HFFc6 (cell line): ENCODE data around the gene SGIP1. TPM values are rescaled to one million over a fixed set of nuclear protein-coding genes. Genes with fewer than 3 reads are reported as not detected.

Source experiments
- DNase-seq: peaks from one replicate; pipeline ENCODE4 v3.0.0-alpha.2; 2018
- H3K27ac Mint-ChIP-seq: 2 replicates; pipeline ENCODE4 v1.8.0; 2020; ENCODE audit warnings: mild to moderate bottlenecking, mixed read lengths
- H3K27me3 Mint-ChIP-seq: 2 replicates; pipeline ENCODE4 v1.8.0; 2021; ENCODE audit warnings: mild to moderate bottlenecking, moderate library complexity, mixed read lengths; ENCODE audit not compliant: insufficient read depth
- H3K36me3 Mint-ChIP-seq: 2 replicates; pipeline ENCODE4 v1.8.0; 2021; ENCODE audit warnings: low read depth, mixed read lengths
- H3K4me1 Mint-ChIP-seq: 2 replicates; pipeline ENCODE4 v1.8.0; 2020; ENCODE audit warnings: low read depth, mixed read lengths
- H3K4me3 Mint-ChIP-seq: 2 replicates; pipeline ENCODE4 v1.8.0; 2020; ENCODE audit warnings: mild to moderate bottlenecking, moderate library complexity, mixed read lengths
- H3K9me3 Mint-ChIP-seq: 2 replicates; pipeline ENCODE4 v1.8.0; 2020; ENCODE audit warnings: mild to moderate bottlenecking, mixed read lengths
- total RNA-seq, 6 experiments: library from RNA; stranded (reverse); fragmentation: NEBNext Ultra II Directional; extraction: Animal tissue kit (Norgen Biotek cat#: 25700); gene quantifications; 2 replicates in 1 of 6; 3 replicates in 5 of 6; pipeline ENCODE4 v1.2.3, GENCODE V29; 2021
- TF ChIP-seq, protein P1 (sequence below): fragments of 200-600 bp; sonication (generic); IDR thresholded peaks from 2 replicates; pipeline ENCODE4 v1.5.0; 2021; ENCODE audit warnings: antibody characterized with exemption, mild to moderate bottlenecking

Gene SGIP1
- total RNA-seq, 6 experiments from 2014 or later, result 53.3 to 72.0 (median 57.9) TPM

- H3K27ac Mint-ChIP-seq, result no peak overlapping the region
- no peak overlapping the region for H3K4me3 Mint-ChIP-seq
- H3K4me1 Mint-ChIP-seq, result peaks cover 64% of the 10 kb centered on the region
Measured at GRCh38 chr1:66605419-66605997, 71.6 kb downstream of the SGIP1 start.

DNA sequence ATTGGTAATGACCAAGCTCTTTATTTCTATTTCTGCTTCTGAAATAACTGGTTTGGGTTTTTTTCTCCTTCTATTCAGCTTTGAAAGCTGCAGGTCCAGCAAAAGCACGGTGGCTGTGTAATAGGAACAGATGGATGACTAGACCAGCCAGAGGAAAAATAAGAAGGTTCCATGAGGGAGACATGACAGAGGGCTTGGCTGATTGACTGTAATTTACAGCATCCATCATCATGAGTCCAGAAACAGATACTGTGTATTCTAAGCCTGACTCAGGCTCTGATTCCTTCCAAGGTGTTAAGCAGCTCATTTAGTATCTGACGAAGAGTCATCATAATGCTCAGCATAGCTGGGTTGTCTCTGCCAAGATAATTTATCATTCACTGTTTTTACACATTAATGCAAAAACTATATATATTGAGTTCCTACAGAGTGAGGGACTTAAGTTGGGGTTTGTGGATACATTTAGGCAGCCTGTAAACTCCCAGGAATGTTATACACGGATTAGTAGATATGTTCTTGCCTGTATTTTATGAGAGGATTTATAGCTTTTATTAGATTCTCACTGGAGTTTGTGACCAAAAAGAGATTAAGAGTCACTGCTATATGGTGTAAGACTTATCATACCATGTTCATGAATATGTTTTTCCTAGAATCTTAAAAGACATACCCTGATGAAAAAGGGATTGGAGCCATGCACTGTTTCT, 72.6 kb downstream of the SGIP1 start:
- Mint-ChIP-seq H3K27me3 (peaks cover 3% of the 10 kb centered on the region; the same call in 1 of the 2 replicates), H3K27ac (peak overlapping the region; percentile 46), H3K4me3 (no peak overlapping the region), H3K9me3 (no peaks in the 10 kb centered on the region), H3K4me1 (peaks cover 59% of the 10 kb centered on the region), H3K36me3 (peaks cover 52% of the 10 kb centered on the region)
- DNase-seq, result no peak
- TF ChIP-seq, protein P1, sequence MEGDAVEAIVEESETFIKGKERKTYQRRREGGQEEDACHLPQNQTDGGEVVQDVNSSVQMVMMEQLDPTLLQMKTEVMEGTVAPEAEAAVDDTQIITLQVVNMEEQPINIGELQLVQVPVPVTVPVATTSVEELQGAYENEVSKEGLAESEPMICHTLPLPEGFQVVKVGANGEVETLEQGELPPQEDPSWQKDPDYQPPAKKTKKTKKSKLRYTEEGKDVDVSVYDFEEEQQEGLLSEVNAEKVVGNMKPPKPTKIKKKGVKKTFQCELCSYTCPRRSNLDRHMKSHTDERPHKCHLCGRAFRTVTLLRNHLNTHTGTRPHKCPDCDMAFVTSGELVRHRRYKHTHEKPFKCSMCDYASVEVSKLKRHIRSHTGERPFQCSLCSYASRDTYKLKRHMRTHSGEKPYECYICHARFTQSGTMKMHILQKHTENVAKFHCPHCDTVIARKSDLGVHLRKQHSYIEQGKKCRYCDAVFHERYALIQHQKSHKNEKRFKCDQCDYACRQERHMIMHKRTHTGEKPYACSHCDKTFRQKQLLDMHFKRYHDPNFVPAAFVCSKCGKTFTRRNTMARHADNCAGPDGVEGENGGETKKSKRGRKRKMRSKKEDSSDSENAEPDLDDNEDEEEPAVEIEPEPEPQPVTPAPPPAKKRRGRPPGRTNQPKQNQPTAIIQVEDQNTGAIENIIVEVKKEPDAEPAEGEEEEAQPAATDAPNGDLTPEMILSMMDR, result no peak

More at GRCh38 chr1:66605419-66605997, 71.6 kb downstream of the SGIP1 start:
- TF ChIP-seq, protein P1, result no peak
- H3K36me3 Mint-ChIP-seq, result peaks cover 57% of the 10 kb centered on the region
- H3K9me3 Mint-ChIP-seq, result no peaks in the 10 kb centered on the region
- no peak for DNase-seq
- H3K27me3 Mint-ChIP-seq, result peaks cover 3% of the 10 kb centered on the region; the same call in 1 of the 2 replicates

DNA sequence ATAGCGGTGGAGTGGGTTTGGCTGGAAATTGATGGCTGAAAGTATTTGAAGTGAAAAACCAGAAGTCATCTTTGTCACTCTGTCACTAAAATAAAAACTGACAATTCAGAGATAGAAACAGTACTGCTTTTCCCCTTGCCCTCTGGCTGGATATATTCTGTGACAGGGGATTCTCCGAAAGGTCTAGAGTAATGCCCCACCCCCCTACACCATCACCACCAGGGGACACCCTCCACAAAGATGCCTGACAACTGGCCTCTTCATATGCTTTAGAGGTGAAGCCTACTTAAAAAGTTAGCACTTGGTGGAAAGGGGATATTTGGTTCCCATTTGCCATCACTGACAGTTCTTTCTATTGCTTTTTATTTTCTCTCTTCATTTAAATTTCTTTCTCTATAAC, 73.5 kb downstream of the SGIP1 start:
- Mint-ChIP-seq H3K27me3 (peaks cover 3% of the 10 kb centered on the region; the same call in 1 of the 2 replicates), H3K27ac (peak overlapping the region; percentile 46; the same call in 1 of the 2 replicates), H3K4me3 (no peak overlapping the region), H3K36me3 (peaks cover 54% of the 10 kb centered on the region), H3K9me3 (no peaks in the 10 kb centered on the region), H3K4me1 (peaks cover 63% of the 10 kb centered on the region)
- TF ChIP-seq, protein P1, result peak; percentile 50; the same call in 1 of the 2 replicates
- DNase-seq, result no peak

DNA sequence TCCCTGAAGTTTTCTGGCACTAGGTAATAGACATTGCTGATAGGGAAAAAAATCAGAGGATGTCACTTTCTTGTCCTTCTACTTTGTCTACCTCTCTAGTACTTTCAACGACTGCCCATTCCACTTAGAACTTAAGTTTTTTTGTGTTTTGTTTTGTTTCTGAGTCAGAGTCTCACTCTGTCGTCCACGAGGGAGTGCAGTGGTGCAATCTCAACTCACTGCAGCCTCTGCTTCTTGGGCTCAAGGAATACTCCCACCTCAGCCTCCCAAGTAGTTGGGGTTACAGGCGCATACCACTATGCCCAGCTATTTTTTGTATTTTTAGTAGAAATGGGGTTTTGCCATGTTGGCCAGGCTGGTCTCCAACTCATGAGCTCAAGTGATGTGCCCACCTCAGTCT, 79.2 kb downstream of the SGIP1 start:
- H3K4me3 Mint-ChIP-seq, result no peak overlapping the region
- TF ChIP-seq, protein P1, result no peak
- no peaks in the 10 kb centered on the region for H3K9me3 Mint-ChIP-seq
- peaks cover 57% of the 10 kb centered on the region for H3K4me1 Mint-ChIP-seq
- no peak for DNase-seq
- no peak overlapping the region for H3K27ac Mint-ChIP-seq
- H3K27me3 Mint-ChIP-seq, result peaks cover 3% of the 10 kb centered on the region; the same call in 1 of the 2 replicates
- H3K36me3 Mint-ChIP-seq, result peaks cover 41% of the 10 kb centered on the region

GRCh38 chr1:66617362-66618184, 83.6 kb downstream of the SGIP1 start:
- peaks cover 50% of the 10 kb centered on the region for H3K4me1 Mint-ChIP-seq
- H3K27me3 Mint-ChIP-seq, result no peaks in the 10 kb centered on the region
- peak; percentile 12 for DNase-seq
- H3K9me3 Mint-ChIP-seq, result no peaks in the 10 kb centered on the region
- H3K4me3 Mint-ChIP-seq, result no peak overlapping the region
- TF ChIP-seq, protein P1, result no peak
- peak overlapping the region; percentile 51 for H3K27ac Mint-ChIP-seq
- peaks cover 52% of the 10 kb centered on the region for H3K36me3 Mint-ChIP-seq
